ENCODE results near the gene FBXL16.
A peak's percentile ranks its signal among the peaks of the same experiment; 100 is the strongest.

Gene FBXL16

DNA sequence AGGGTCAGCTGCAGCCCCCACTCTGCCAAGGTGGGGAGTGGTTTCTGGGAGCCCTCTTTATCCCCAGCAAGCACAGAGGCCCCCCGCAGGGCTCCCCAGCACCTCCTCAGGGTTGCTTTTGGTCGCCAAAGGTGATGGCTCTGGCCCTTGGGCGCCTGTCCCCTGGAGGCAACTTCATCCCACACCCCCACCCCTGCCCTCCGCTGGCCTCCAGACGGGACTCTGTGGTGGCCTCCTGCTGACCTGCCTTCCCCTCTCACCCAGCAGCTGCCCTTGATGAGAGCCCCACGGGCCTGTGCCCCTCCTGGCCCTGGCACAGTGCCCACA is 45.5 kb downstream of the FBXL16 start:
- DNase-seq: no peak

DNA sequence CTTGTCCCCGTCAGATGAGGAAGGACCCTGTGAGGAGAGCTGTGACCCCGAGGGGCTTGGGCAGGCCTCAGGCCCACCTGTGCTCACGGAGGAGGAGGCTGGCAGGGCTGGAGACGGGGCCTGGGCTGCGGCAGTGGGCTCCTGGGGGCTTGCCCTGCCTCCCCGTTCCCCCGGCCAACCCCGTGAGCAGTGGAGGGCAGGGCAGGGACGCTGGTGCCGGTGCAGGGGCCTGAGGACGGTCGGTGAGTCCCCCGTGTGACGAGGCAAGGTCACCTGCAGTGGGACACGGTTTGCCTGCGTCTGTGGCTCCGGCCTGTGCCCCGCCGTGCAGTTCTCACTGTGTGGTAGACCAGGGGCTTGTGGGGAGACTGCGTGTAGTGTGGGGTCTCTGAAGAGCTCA is 46.0 kb downstream of the FBXL16 start:
- no peak for DNase-seq

DNA sequence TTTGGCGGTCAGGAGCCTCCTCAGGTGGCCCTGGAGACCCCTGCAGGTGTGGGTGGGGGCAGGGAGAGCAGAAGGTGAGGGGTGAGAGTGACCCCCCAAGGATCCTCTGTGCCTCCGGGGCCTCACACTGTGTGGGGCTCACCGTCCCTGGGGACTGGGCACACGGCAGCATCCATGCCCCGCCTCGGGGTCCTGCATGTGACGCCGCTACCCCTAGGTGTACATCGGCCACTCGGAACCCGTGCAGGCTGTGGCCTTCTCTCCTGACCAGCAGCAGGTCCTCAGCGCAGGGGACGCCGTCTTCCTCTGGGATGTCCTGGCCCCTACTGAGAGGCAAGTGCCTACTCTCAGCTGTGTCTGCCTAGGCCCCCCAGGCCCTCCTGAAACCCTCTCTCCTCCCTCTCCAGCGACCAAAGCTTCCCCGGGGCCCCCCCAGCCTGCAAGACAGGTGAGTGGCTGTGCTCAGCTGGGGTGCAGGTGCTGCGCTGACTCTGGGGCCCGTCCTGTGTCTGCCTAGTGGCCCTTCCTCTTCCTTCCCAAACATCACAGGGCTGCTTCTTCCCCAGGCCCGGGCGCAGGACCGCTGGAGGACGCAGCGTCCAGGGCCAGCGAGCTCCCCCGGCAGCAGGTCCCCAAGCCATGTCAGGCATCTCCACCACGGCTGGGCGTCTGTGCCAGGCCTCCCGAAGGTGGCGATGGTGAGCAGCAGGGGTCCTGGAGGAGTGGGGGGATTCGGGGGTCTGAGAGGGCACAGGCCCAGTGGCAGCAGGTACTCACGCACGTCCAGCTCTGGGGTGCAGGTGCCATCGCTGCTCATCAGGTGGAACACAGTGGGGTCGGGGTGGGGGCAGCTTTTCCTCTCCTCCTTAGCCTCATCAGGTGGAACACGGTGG is 46.7 kb downstream of the FBXL16 start:
- no peak for DNase-seq

DNA sequence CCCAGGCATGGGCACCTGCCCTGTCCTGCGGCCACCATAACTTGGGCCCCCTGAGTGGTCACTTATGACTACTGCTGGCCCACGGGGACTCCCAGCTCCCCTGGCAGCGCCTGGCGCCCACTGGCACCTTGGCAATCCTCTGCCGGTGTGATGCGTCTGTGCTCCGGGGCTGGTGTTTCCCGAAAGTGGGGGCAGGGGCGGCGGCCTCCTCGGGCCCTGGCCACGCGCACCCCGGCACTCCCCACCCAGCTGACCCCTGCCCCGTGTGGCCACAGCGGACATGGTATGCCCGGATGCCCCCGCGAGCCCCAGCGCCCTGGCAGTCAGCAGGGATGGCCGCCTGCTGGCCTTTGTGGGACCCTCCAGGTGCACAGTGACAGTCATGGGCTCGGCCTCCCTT is 48.1 kb downstream of the FBXL16 start:
- no peak for DNase-seq

DNA sequence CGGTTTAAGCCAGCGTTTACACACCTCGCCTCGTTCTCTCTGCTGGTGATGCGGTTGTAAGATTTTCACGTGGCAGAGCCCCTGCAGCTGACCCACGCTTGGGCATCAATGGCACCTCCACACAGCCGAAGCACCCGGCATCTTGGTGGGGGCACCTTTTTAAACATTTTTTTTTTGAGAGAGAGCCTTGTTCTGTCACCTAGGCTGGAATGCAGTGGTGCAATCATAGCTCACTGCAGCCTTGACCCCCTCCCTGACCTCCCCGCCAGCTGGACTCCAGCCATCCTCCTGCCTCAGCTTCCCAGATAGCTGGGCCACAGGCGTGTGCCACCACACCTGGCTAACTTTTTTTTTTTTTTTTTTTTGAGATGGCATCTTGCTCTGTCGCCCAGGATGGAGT is 51.6 kb downstream of the FBXL16 start:
- no peak for DNase-seq

DNA sequence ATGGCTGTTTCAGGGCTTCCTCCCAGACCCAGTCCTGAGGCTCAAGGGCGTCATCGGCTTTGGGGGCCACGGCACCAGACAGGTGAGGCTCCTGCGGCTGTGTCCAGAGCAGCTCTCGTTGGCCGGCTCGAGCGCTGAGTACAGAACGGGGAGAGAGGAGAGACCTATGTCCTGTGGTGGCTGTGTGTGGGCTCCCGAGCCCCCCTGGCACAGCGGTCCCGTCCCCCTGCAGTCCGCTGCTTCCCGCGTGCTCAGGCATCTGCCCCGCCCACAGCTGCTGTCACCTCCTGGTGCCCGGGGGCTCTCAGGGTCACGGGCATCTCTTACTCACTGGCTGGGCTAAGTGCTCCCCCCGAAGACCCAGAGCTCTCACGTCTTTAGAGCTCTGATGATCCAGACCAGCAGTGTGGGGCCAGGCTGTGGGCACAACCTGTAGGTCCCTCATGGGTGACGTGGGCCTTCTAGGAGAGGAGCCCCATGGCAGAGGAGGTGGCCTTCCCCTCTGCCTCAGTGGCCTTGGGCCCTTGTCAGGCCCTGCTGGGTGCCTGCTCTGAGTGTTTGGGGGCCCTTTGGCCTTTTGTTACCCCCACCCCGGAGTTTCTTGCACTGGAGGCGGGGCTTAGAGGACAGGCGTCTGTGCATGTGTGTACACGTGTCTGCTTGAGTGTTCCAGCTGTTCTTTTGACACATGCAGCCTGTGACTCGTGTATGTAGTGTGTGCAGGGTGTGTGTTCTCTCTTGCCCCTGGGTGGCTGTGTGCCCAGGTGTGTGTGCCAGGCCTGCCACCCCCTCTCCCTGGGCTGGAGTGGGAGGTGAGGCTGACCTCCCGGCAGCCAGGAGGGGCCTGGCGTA is 52.9 kb downstream of the FBXL16 start:
- DNase-seq: no peak

DNA sequence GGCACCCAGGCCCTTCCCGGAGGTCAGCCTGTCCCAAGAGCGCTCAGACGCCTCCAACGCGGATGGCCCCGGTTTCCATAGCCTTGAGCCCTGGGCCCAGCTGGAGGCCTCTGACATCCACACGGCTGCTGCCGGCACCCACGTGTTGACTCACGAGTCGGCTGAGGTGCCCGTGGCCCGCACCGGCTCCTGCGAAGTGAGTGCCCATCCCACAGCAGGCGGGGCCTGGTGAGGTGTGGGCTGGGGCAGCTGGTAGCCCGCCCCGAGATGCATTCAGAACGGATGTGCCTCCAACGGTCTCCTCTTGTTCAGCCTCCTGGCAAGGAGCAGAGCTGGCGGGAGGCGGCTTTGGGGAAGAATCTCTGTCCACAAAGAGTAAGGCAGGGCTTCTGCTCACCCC is 53.8 kb downstream of the FBXL16 start:
- DNase-seq: no peak

DNA sequence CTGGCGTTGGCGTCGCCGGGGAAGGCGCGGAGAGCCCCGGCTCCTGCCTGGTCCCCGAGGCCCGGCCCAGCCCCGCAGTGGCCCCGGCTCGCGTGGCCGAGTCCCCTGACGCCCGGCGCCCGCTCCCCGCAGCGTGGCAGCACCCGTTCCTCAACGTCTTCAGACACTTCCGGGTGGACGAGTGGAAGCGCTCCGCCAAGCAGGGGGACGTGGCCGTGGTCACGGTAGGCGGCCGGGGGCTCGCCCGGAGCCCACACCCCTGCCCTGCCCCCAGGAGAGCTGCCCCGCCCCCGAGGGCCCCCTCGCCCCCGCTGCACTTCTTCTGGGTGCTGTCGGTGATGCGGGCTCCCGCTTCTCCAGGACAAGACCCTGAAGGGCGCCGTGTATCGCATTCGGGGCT is 56.0 kb downstream of the FBXL16 start:
- DNase-seq: no peak

DNA sequence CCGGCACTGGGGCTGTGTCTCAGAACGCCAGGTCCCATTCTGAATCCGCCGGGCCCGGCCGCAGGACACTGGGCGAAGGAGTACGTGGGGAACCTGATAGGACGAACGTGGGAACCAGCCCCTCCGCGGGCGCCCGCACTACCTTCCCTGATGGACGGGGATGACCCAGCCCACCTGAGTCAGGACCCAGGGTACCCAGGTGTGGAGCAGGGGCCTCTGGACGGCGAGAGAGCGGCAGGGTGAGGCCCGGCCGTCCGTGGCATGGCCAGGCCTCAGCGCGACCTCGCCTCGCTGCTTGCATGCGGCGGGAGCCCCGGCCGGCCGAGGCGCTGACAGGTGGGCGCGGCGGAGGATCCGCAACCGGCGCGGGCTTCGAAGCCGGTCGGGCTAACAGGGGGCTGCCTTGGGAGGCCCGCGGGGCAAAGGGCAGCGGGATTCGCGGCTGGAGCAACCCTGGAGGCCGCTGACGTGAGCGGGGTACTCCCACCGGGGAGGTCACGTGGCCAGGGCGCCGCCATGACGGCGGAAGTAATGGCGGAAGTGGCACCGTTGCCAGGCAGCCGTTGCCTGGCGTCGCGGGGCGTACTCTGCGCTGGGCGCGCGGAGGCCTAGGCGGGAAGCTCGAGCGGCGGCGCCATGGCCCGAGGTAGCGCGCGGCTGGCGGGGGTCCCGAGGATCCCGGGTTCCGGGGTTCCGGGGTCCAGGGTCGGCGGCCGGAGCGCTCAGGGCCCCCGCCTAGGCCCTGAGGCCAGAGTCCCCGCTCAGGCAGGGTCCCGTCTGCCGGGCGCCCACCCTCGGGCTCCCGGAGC is 56.6 kb downstream of the FBXL16 start, which contains the start of gene WDR90:
Gene WDR90, plus strand, starts transcription at position 585 of the 809 bp plus-strand sequence. Its CDS starts 52 bp downstream, at position 637.
- peak; percentile 77 to 90 (median 80) for DNase-seq

DNA sequence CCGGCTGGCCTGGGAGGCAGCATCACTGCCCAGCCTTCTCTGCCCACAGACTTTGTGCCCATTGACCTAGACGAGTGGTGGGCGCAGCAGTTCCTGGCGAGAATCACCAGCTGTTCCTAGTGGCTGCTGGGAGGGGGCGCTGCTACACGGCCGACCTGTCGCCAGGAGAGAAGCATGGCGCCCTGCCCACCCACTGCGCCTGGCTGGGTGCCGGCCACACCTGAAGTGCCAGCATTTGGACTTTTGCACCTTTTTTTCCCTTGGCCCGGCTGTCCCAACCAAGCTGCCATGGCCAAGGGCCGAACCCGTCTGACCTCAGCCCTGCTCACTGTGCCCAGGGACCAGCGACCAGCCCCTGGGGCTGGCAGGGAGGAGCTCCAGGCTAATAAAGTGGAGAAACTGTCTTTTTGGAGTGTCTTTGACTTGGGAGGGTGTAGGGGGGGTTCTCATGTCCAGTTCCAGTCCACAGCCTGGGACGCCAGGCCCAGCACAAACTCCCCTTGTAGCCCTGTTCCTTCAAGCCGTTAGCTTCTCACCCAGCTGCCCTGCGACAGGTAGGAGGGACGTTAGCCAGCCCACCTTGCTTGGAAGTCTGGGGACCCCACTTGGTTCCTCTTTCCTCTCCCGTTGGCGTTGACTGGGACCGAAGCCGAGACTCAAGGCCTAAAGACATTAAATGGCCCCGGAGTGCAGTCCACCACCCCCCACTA is 57.4 kb downstream of the FBXL16 start:
- no peak for DNase-seq

DNA sequence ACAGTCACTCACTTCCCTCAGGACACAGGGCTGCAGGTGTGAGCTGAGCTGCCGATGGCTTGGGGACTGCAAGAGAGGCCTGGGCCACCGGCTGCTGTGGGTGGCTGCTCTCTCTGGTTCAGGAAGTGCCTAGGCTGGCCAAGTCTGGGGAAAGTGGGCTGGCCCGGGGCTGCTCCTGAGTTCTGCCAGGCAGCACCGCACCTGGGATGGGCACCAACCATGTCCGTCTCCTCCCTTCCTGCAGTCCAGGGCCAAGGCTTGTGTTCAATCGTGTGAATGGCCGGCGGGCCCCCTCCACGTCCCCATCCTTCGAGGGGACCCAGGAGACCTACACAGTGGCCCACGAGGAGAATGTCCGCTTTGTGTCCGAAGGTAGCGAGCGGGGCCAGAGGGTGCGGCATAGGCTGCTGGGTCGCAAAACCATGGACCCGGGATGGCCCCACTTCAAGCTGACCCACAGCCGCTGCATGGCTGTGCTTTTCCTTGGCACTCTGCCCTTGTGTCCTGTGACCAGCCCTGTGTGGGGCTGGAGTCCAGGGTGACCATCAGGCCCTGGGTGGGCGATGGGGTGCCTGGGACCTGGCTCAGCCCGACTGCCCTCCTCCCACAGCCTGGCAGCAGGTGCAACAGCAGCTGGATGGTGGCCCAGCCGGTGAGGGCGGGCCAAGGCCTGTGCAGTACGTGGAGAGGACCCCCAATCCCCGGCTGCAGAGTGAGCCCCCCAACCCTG is 58.3 kb downstream of the FBXL16 start:
- DNase-seq: no peak

DNA sequence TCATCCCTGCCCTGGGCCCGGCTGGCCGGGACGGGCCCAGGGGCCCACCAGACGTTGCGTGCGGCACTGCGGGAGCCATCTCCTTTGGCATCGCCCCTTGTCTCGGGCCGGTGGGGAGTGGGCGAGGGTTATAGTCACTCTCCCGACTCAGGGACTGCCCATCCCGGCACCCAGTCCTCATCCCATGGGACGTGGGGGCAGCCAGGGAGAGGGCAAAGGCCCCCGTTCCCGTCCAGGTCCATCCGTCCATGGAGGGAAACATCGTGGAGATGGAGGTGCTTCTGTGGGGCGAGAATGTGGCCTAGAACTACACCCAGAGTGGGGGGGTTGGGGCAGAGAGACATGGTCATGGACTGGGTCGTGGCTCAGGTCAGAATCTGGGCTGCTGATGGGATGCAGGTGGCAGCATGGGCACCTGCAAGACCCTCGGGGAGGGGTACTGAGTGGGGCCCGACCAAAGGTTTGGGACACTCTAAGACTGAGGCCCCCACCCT is 58.9 kb downstream of the FBXL16 start:
- no peak for DNase-seq

DNA sequence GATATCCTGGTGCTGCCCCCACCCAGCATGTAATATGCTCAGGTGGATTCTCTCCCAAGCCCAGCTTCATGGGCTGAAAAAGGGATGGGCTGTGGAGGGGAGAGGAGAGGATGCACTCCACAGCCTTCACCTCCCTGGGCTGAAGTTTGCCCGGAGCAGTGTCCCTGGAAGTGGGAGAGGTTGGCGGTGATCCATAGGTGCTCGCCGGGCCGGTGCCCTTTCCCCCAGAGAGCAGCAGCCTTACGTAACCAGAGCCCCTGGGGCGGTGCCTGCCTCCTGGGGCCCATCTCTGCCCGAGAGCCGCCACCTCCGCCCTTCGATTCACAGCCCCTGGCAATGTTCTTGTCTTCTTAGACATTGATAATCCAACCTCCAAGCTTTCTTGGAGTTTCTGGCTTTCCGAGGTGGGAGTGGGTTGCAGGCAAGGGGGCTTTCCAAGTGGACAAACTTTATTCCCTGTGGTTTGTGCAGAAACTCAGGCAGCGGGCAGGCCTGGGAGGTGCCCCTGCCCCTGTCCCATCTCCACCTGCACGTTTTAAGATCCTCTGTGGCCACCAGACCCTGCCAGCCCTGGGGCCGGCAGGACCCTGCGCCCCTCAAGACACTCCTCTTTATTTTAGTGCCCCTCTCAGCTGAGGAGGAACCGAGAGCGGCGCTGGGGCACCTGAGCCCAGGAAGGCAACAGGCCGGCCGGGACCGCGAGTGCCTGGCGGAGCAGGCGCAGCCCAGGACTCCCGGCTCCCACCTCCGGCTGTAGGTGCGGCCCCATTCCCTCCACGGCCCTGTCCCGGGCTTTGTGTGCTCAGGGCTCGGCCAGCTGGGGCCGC is 59.5 kb downstream of the FBXL16 start:
- DNase-seq: no peak

DNA sequence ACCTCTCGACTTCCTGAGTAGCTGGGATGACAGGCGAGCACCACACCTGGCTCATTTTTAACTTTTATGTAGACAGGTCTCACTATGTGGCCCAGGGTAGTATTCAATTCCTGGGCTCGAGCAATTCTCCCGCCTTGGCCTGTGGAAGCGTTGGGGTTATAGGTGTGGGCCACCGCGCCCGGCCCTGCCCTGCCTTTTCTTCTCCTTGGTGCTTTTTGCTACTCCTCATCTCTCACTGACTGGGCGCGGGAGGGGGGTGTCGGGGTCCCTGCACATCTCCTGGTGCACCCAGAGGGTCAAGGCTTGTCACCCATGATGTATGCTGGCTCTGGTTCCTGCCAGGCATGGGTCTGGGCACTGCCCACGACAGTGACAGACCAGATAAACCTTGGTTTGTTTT is 61.0 kb downstream of the FBXL16 start:
- DNase-seq: no peak

DNA sequence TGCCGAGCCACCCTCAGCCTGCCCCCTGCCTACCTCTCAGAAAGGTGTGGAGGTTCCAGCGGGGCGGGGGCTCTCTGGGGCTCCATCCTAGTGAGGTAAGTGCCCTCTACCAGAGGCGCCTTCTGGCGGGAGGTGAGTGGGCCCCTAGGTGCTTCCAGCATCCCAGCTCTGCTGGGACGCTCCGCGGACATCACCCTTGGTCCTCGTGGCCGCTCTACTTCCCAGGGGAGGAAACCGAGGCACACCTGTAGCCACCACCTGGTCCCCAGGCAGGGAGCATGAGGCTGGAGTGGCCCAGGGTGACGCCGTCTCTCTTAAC is 62.6 kb downstream of the FBXL16 start:
- no peak for DNase-seq

Data from activated naive CD4-positive, alpha-beta T cell (primary cell).